Mesodermal cell (in vitro differentiated cells): ENCODE data around the gene CHRNA1.
A peak's percentile ranks its signal among the peaks of the same experiment; 100 is the strongest.

Experiments
- H3K27ac ChIP-seq: 2 replicates; pipeline ENCODE4 v1.7.0; 2013; ENCODE audit warnings: mild to moderate bottlenecking, low read depth, low read length, moderate library complexity; ENCODE audit not compliant: severe bottlenecking
- H3K36me3 ChIP-seq: 2 replicates; pipeline ENCODE4 v1.7.1; 2013; ENCODE audit warnings: mild to moderate bottlenecking, low read length, moderate library complexity; ENCODE audit not compliant: control insufficient read depth, insufficient read depth
- H3K4me1 ChIP-seq: one replicate; pipeline ENCODE4 v1.7.1; 2013; ENCODE audit warnings: mild to moderate bottlenecking, low read length; ENCODE audit not compliant: insufficient read depth, control insufficient read depth, poor library complexity, severe bottlenecking
- H3K4me3 ChIP-seq: 2 replicates; pipeline ENCODE4 v1.7.0; 2013; ENCODE audit warnings: low read length, control low read depth, mild to moderate bottlenecking; ENCODE audit not compliant: insufficient read depth, poor library complexity, severe bottlenecking; ENCODE audit errors: extremely low read depth
- H3K9me3 ChIP-seq: 2 replicates; pipeline ENCODE4 v1.7.1; 2013; ENCODE audit warnings: mild to moderate bottlenecking, low read length, moderate library complexity; ENCODE audit not compliant: control insufficient read depth
- WGBS, 2 experiments: methylation state at CpG; one replicate each; pipeline ENCODE4 v1.1.5; 2013; ENCODE audit warnings: missing lambda C conversion rate in 2 of 2; ENCODE audit not compliant: insufficient coverage in 2 of 2; 5-methylcytosine and 5-hydroxymethylcytosine counted together

Gene CHRNA1

GRCh38 chr2:174774886-174775285, 10.6 kb upstream of the CHRNA1 start:
- no CpG with 5 or more reads among the region's 4 CpGs for WGBS, 2 experiments
- peaks cover 26% of the 10 kb centered on the region for H3K4me1 ChIP-seq
- no peaks in the 10 kb centered on the region for H3K9me3 ChIP-seq
- H3K4me3 ChIP-seq: no peak overlapping the region
- no peaks in the 10 kb centered on the region for H3K36me3 ChIP-seq
- no peak overlapping the region for H3K27ac ChIP-seq

- Histone ChIP-seq H3K4me1 (peaks cover 11% of the 10 kb centered on the region), H3K27ac (no peak overlapping the region), H3K9me3 (no peaks in the 10 kb centered on the region), H3K4me3 (no peak overlapping the region), H3K36me3 (no peaks in the 10 kb centered on the region)
- WGBS, 2 experiments: 81 to 100% methylated on average over 1 to 2 of the region's 2 CpGs
Observed at GRCh38 chr2:174773215-174773614, 8.9 kb upstream of the CHRNA1 start.

GRCh38 chr2:174772472-174772801, 8.2 kb upstream of the CHRNA1 start:
- Histone ChIP-seq H3K36me3 (no peaks in the 10 kb centered on the region), H3K9me3 (no peaks in the 10 kb centered on the region), H3K27ac (peak overlapping the region; percentile 71), H3K4me1 (peaks cover 8% of the 10 kb centered on the region), H3K4me3 (no peak overlapping the region)
- WGBS, 2 experiments: 100% methylated on average over 1 of the region's 5 CpGs; no CpG with 5 or more reads in 1 of the 2 experiments

- Histone ChIP-seq H3K4me3 (no peak overlapping the region), H3K36me3 (no peaks in the 10 kb centered on the region), H3K4me1 (peaks cover 8% of the 10 kb centered on the region), H3K27ac (peak overlapping the region; percentile 71), H3K9me3 (no peaks in the 10 kb centered on the region)
- WGBS, 2 experiments: 15 to 24% methylated on average over 11 to 12 of the region's 14 CpGs
Observed at GRCh38 chr2:174771631-174772471, 7.6 kb upstream of the CHRNA1 start.

GRCh38 chr2:174771136-174771535, 6.9 kb upstream of the CHRNA1 start:
- H3K4me3 ChIP-seq: no peak overlapping the region
- H3K36me3 ChIP-seq: no peaks in the 10 kb centered on the region
- H3K27ac ChIP-seq: no peak overlapping the region
- H3K4me1 ChIP-seq: peaks cover 8% of the 10 kb centered on the region
- 100% methylated on average over 1 of the region's 3 CpGs for WGBS, 2 experiments
- H3K9me3 ChIP-seq: no peaks in the 10 kb centered on the region

GRCh38 chr2:174768557-174768956, 4.3 kb upstream of the CHRNA1 start:
- 80 to 83% methylated on average over 4 to 9 of the region's 9 CpGs for WGBS, 2 experiments
- peaks cover 22% of the 10 kb centered on the region for H3K4me1 ChIP-seq

GRCh38 chr2:174766271-174766670, 2.0 kb upstream of the CHRNA1 start:
- no peaks in the 10 kb centered on the region for H3K9me3 ChIP-seq
- no peak overlapping the region for H3K4me3 ChIP-seq
- 100% methylated on average over 1 of the region's 1 CpG; no CpG with 5 or more reads in 1 of the 2 experiments for WGBS, 2 experiments
- H3K36me3 ChIP-seq: no peaks in the 10 kb centered on the region
- peaks cover 21% of the 10 kb centered on the region for H3K4me1 ChIP-seq
- H3K27ac ChIP-seq: no peak overlapping the region

More at GRCh38 chr2:174768557-174768956, 4.3 kb upstream of the CHRNA1 start:
- H3K9me3 ChIP-seq: no peaks in the 10 kb centered on the region
- no peaks in the 10 kb centered on the region for H3K36me3 ChIP-seq
- no peak overlapping the region for H3K4me3 ChIP-seq
- no peak overlapping the region for H3K27ac ChIP-seq

- Histone ChIP-seq H3K27ac (no peak overlapping the region), H3K4me3 (no peak overlapping the region), H3K36me3 (no peaks in the 10 kb centered on the region), H3K9me3 (no peaks in the 10 kb centered on the region), H3K4me1 (peaks cover 21% of the 10 kb centered on the region)
- 83 to 100% methylated on average over 1 of the region's 4 CpGs for WGBS, 2 experiments
Observed at GRCh38 chr2:174765576-174765975, 1.3 kb upstream of the CHRNA1 start.

- Histone ChIP-seq H3K9me3 (no peaks in the 10 kb centered on the region), H3K36me3 (no peaks in the 10 kb centered on the region), H3K27ac (no peak overlapping the region), H3K4me1 (peaks cover 21% of the 10 kb centered on the region), H3K4me3 (no peak overlapping the region)
- WGBS, 2 experiments: 96 to 100% methylated on average over 2 to 4 of the region's 4 CpGs
Observed at GRCh38 chr2:174763780-174764179, 492 bp downstream of the CHRNA1 start.

- Histone ChIP-seq H3K9me3 (no peaks in the 10 kb centered on the region), H3K4me3 (no peak overlapping the region), H3K27ac (no peak overlapping the region), H3K36me3 (no peaks in the 10 kb centered on the region), H3K4me1 (peaks cover 21% of the 10 kb centered on the region)
- WGBS, 2 experiments: 94 to 100% methylated on average over 1 to 3 of the region's 5 CpGs
Observed at GRCh38 chr2:174762464-174762863, 1.8 kb downstream of the CHRNA1 start.

GRCh38 chr2:174761837-174762236, 2.4 kb downstream of the CHRNA1 start:
- no peak overlapping the region for H3K27ac ChIP-seq
- peaks cover 21% of the 10 kb centered on the region for H3K4me1 ChIP-seq
- H3K9me3 ChIP-seq: no peaks in the 10 kb centered on the region
- H3K36me3 ChIP-seq: no peaks in the 10 kb centered on the region
- H3K4me3 ChIP-seq: no peak overlapping the region
